GM12878 (cell line): ENCODE data around the gene ZNF296.

Source experiments
- BHLHE40 ChIP-seq, 2 experiments: fragments of 450-650 bp in 1 of 2; IDR thresholded peaks; 2 replicates each; pipeline ENCODE4 v1.6.1; 2011 to 2017; ENCODE audit warnings: low read depth in 2 of 2, borderline replicate concordance in 1 of 2, improper control_type of control experiment in 1 of 2, low read length in 1 of 2, mild to moderate bottlenecking in 1 of 2
- CTCF ChIP-seq, 3 experiments: IDR thresholded peaks in 2 of 3; conservative IDR thresholded peaks in 1 of 3; 2 replicates each; pipeline ENCODE4 v1.5.1; 2011; ENCODE audit warnings: low read depth in 3 of 3, low read length in 3 of 3, mild to moderate bottlenecking in 3 of 3, control low read depth in 2 of 3, moderate library complexity in 2 of 3, inconsistent platforms in 1 of 3, mixed read lengths in 1 of 3; ENCODE audit not compliant: control insufficient read depth in 2 of 3, insufficient read depth in 1 of 3; ENCODE audit errors: extremely low read depth in 1 of 3
- E2F4 ChIP-seq: IDR thresholded peaks from 2 replicates; pipeline ENCODE4 v1.6.1; 2012; ENCODE audit warnings: low read depth, low read length, improper control_type of control experiment
- HDAC2 ChIP-seq: fragments of 200-600 bp; sonication (generic); IDR thresholded peaks from 2 replicates; pipeline ENCODE4 v1.6.1; 2017
- NFIC ChIP-seq: IDR thresholded peaks from 2 replicates; pipeline ENCODE4 v1.6.1; 2012; ENCODE audit warnings: low read depth, mild to moderate bottlenecking, inconsistent platforms, low read length, moderate library complexity
- NR2C1 ChIP-seq: fragments of 450-650 bp; IDR thresholded peaks from 2 replicates; pipeline ENCODE4 v1.6.1; 2017; ENCODE audit warnings: antibody characterized with exemption, mild to moderate bottlenecking, moderate library complexity
- PAX5 ChIP-seq: IDR thresholded peaks from 2 replicates; pipeline ENCODE4 v1.6.1; 2011; ENCODE audit warnings: low read depth, low read length, borderline replicate concordance
- POLR2AphosphoS5 ChIP-seq: IDR thresholded peaks from 2 replicates; pipeline ENCODE4 v1.6.1; 2011; ENCODE audit warnings: mild to moderate bottlenecking, low read length, inconsistent platforms
- YY1 ChIP-seq: IDR thresholded peaks from 2 replicates; pipeline ENCODE4 v1.6.1; 2011; ENCODE audit warnings: low read depth, mild to moderate bottlenecking, low read length

- TF ChIP-seq YY1 (no peak), PAX5 (no peak), POLR2AphosphoS5 (no peak), BHLHE40 (IDR thresholded peaks at IDR 0.05; ENCODE audit: borderline replicate concordance in 1 of 2, low read depth in 2 of 2, low read length in 1 of 2) (no peak), E2F4 (no peak), CTCF (IDR thresholded peaks at IDR 0.05 in 2 of 3, conservative IDR thresholded peaks at IDR 0.05 in 1 of 3; ENCODE audit: control insufficient read depth in 2 of 3, extremely low read depth in 1 of 3, insufficient read depth in 1 of 3, low read depth in 3 of 3, low read length in 3 of 3) (no peak), NR2C1 (no peak), NFIC (no peak), HDAC2 (no peak)
These were observed 28.5 kb upstream of the ZNF296 start for GRCh38 chr19:45104658-45105349.
